SK-N-SH (cell line): ENCODE results near the gene NUAK1. TPM values are rescaled to one million over a fixed set of nuclear protein-coding genes. Genes with fewer than 3 reads are reported as not detected.

Experiments used
- CTCF ChIA-PET: fragments of 300-600, 350-600 bp; formaldehyde crosslinking; extraction: SDS; loops from one replicate; lab custom pipeline; 2021; lab: Yijun Ruan, JAX
- POLR2A ChIA-PET: fragments of 350-600 bp; sonication (Branson Sonifier 250); formaldehyde crosslinking; extraction: SDS; loops from one replicate; lab custom pipeline; 2020; ENCODE audit warnings: antibody characterized with exemption, inconsistent platforms; lab: Yijun Ruan, JAX
- DNase-seq: peaks from one replicate; pipeline ENCODE4 v3.0.0; 2012
- H2AFZ ChIP-seq: fragments of 200-600 bp; sonication (generic); 2 replicates; pipeline ENCODE4 v1.8.1; 2016; ENCODE audit warnings: antibody characterized with exemption, mild to moderate bottlenecking, low read depth
- H3F3A ChIP-seq: fragments of 200-600 bp; sonication (generic); replicated peaks from 2 replicates; pipeline ENCODE3; 2016; ENCODE audit warnings: antibody characterized with exemption, mild to moderate bottlenecking; ENCODE audit not compliant: insufficient read depth
- H3K27ac ChIP-seq, 2 experiments: fragments of 200-500 bp in 1 of 2; fragments of 200-600 bp in 1 of 2; sonication (Bioruptor generic) in 1 of 2; sonication (generic), shearing (Covaris generic) in 1 of 2; 2 replicates each; pipeline versions ENCODE4 v1.5.1 to v1.6.1; 2014 to 2016; ENCODE audit warnings: low read depth in 2 of 2, inconsistent platforms in 1 of 2, low read length in 1 of 2, mild to moderate bottlenecking in 1 of 2, mixed read lengths in 1 of 2
- H3K27me3 ChIP-seq: fragments of 200-600 bp; sonication (generic), shearing (Covaris generic); 2 replicates; pipeline ENCODE4 v1.6.1; 2016; ENCODE audit warnings: mixed run types; ENCODE audit not compliant: insufficient read depth
- H3K36me3 ChIP-seq, 2 experiments: fragments of 200-500 bp in 1 of 2; fragments of 200-600 bp in 1 of 2; sonication (Bioruptor generic) in 1 of 2; sonication (generic) in 1 of 2; replicated peaks in 1 of 2; 2 replicates each; pipeline versions ENCODE3 to v1.5.1; 2014 to 2016; ENCODE audit warnings: low read length in 1 of 2, mild to moderate bottlenecking in 1 of 2; ENCODE audit not compliant: insufficient read depth in 2 of 2, control insufficient read depth in 1 of 2
- H3K4me1 ChIP-seq, 2 experiments: fragments of 200-500 bp in 1 of 2; fragments of 200-600 bp in 1 of 2; sonication (Bioruptor generic) in 1 of 2; sonication (generic), shearing (Covaris generic) in 1 of 2; 2 replicates each; pipeline versions ENCODE4 v1.5.1 to v1.6.1; 2014 to 2016; ENCODE audit warnings: low read depth in 1 of 2, low read length in 1 of 2, mixed run types in 1 of 2; ENCODE audit not compliant: insufficient read depth in 2 of 2, control insufficient read depth in 1 of 2
- H3K4me2 ChIP-seq: fragments of 200-600 bp; sonication (generic), shearing (Covaris generic); 2 replicates; pipeline ENCODE4 v1.6.1; 2017; ENCODE audit warnings: mixed run types
- H3K4me3 ChIP-seq, 2 experiments: fragments of 200-500 bp in 1 of 2; fragments of 200-600 bp in 1 of 2; sonication (Bioruptor generic) in 1 of 2; sonication (generic), shearing (Covaris generic) in 1 of 2; 2 replicates each; pipeline versions ENCODE4 v1.5.1 to v1.8.1; 2014 to 2016; ENCODE audit warnings: low read depth in 2 of 2, inconsistent platforms in 1 of 2, low read length in 1 of 2, mild to moderate bottlenecking in 1 of 2, mixed read lengths in 1 of 2, moderate library complexity in 1 of 2
- H3K79me2 ChIP-seq: fragments of 200-600 bp; sonication (generic); 2 replicates; pipeline ENCODE4 v1.8.1; 2017; ENCODE audit warnings: mild to moderate bottlenecking; ENCODE audit not compliant: insufficient read depth
- H3K9ac ChIP-seq: fragments of 200-600 bp; sonication (generic); 2 replicates; pipeline ENCODE4 v1.6.1; 2017; ENCODE audit warnings: mixed run types
- H3K9me2 ChIP-seq: fragments of 200-600 bp; sonication (generic); 2 replicates; pipeline ENCODE4 v1.6.1; 2017; ENCODE audit warnings: mixed run types
- H3K9me3 ChIP-seq: fragments of 200-600 bp; sonication (generic); 2 replicates; pipeline ENCODE4 v1.6.1; 2017; ENCODE audit warnings: mixed run types, mild to moderate bottlenecking, moderate library complexity
- H4K20me1 ChIP-seq: fragments of 200-600 bp; sonication (generic); 2 replicates; pipeline ENCODE4 v1.6.1; 2017; ENCODE audit warnings: mild to moderate bottlenecking, mixed run types; ENCODE audit not compliant: insufficient read depth
- CHD2 ChIP-seq: fragments of 150-350 bp; IDR thresholded peaks from 2 replicates; pipeline ENCODE4 v1.6.1; 2018; ENCODE audit warnings: low read length; ENCODE audit not compliant: partially characterized antibody
- ELF1 ChIP-seq: IDR thresholded peaks from 2 replicates; pipeline ENCODE4 v1.4.0; 2012
- EZH2phosphoT487 ChIP-seq: fragments of 200-600 bp; sonication (generic); IDR thresholded peaks from 2 replicates; pipeline ENCODE4 v1.6.1; 2017; ENCODE audit warnings: low read depth, mixed run types, mild to moderate bottlenecking, antibody characterized with exemption, moderate library complexity, borderline replicate concordance
- MXI1 ChIP-seq: IDR thresholded peaks from 2 replicates; pipeline ENCODE4 v1.6.1; 2012; ENCODE audit warnings: mild to moderate bottlenecking, low read depth, low read length, improper control_type of control experiment
- NFIC ChIP-seq: IDR thresholded peaks from 2 replicates; pipeline ENCODE4 v1.4.0; 2012; ENCODE audit warnings: borderline replicate concordance
- NRF1 ChIP-seq: IDR thresholded peaks from 2 replicates; pipeline ENCODE4 v1.6.1; 2012; ENCODE audit warnings: low read depth, mild to moderate bottlenecking, low read length
- PBX3 ChIP-seq: IDR thresholded peaks from 2 replicates; pipeline ENCODE4; 2012
- POLR2AphosphoS5 ChIP-seq: IDR thresholded peaks from 2 replicates; pipeline ENCODE4 v1.6.1; 2012; ENCODE audit warnings: low read depth, low read length
- REST ChIP-seq: IDR thresholded peaks from 2 replicates; pipeline ENCODE4 v1.6.1; 2012; ENCODE audit warnings: mild to moderate bottlenecking, low read depth, low read length, moderate library complexity
- RFX5 ChIP-seq: IDR thresholded peaks from 2 replicates; pipeline ENCODE4 v1.6.1; 2012; ENCODE audit warnings: mild to moderate bottlenecking, improper control_type of control experiment, low read length
- RXRA ChIP-seq: IDR thresholded peaks from 2 replicates; pipeline ENCODE4 v1.4.0; 2012; ENCODE audit warnings: low read depth, mild to moderate bottlenecking, borderline replicate concordance
- SIN3A ChIP-seq: IDR thresholded peaks from 2 replicates; pipeline ENCODE4 v1.6.1; 2012; ENCODE audit warnings: low read depth, mild to moderate bottlenecking, low read length, moderate library complexity, borderline replicate concordance
- SMC3 ChIP-seq: IDR thresholded peaks from 2 replicates; pipeline ENCODE4 v1.6.1; 2012; ENCODE audit warnings: low read depth, low read length, improper control_type of control experiment
- TEAD4 ChIP-seq: IDR thresholded peaks from 2 replicates; pipeline ENCODE4 v1.4.0; 2012; ENCODE audit warnings: mild to moderate bottlenecking, borderline replicate concordance; ENCODE audit not compliant: insufficient read depth
- USF2 ChIP-seq: fragments of 150-350 bp; IDR thresholded peaks from 2 replicates; pipeline ENCODE4 v1.6.1; 2017; ENCODE audit warnings: antibody characterized with exemption, low read length, low read depth, borderline replicate concordance
- YY1 ChIP-seq: IDR thresholded peaks from 2 replicates; pipeline ENCODE4 v1.4.0; 2012; ENCODE audit warnings: low read depth, mild to moderate bottlenecking
- ZBTB33 ChIP-seq: IDR thresholded peaks from 2 replicates; pipeline ENCODE4 v1.4.0; 2012; ENCODE audit warnings: low read depth, borderline replicate concordance
- WGBS: methylation state at CpG from one replicate; pipeline ENCODE4 v1.1.6; 2017; ENCODE audit warnings: low lambda C conversion rate; 5-methylcytosine and 5-hydroxymethylcytosine counted together
- polyA plus RNA-seq, 3 experiments: library from polyadenylated mRNA; depleted of rRNA; stranded (reverse); fragments of >200 nt; gene quantifications; 2 replicates each; pipeline ENCODE4 v1.2.3, GENCODE V29; 2012

Gene NUAK1
- polyA plus RNA-seq, 1 of the 3 experiments (the other 2 are of a cell fraction): 8.1 TPM

GRCh38 chr12:106073179-106073578 is 65.6 kb downstream of the NUAK1 start:
- Histone ChIP-seq H3K4me1 (peaks cover 3 to 19% of the 10 kb centered on the region in 2 experiments; a peak in 2 of 4 replicates), H3K79me2 (peaks cover 70% of the 10 kb centered on the region), H3K27ac (no peak overlapping the region), H3K27me3 (no peaks in the 10 kb centered on the region), H3K9ac (no peak overlapping the region), H3K4me2 (no peak overlapping the region), H3K4me3 (no peak overlapping the region), H3K36me3 (peaks cover 25 to 75% of the 10 kb centered on the region in 2 experiments), H3K9me2 (no peaks in the 10 kb centered on the region), H3F3A (peaks cover 19% of the 10 kb centered on the region), H4K20me1 (no peaks in the 10 kb centered on the region; the same call in 1 of the 2 replicates), H3K9me3 (no peaks in the 10 kb centered on the region), H2AFZ (no peak overlapping the region)
- WGBS: 93% methylated on average over 3 of the region's 3 CpGs
- ChIA-PET POLR2A (no interaction called here), CTCF (no interaction called here)
- TF ChIP-seq PBX3: no peak
- TF ChIP-seq EZH2phosphoT487: no peak
- TF ChIP-seq ELF1: no peak
- TF ChIP-seq CHD2: no peak
- no peak for TF ChIP-seq NRF1
- TF ChIP-seq TEAD4: no peak
- no peak for TF ChIP-seq MXI1
- no peak for TF ChIP-seq ZBTB33
- no peak for TF ChIP-seq SMC3
- no peak for TF ChIP-seq USF2
- no peak for TF ChIP-seq YY1
- TF ChIP-seq NFIC: no peak
- no peak for TF ChIP-seq RXRA
- TF ChIP-seq SIN3A: no peak
- no peak for TF ChIP-seq RFX5
- TF ChIP-seq POLR2AphosphoS5: no peak
- no peak for TF ChIP-seq REST
- no peak for DNase-seq
